Progenitor cell of endocrine pancreas (in vitro differentiated cells): ENCODE results near the gene GDI1. TPM values are rescaled to one million over a fixed set of nuclear protein-coding genes. Genes with fewer than 3 reads are reported as not detected.
A peak's percentile ranks its signal among the peaks of the same experiment; 100 is the strongest.

ENCODE experiments used
- DNase-seq: peaks from one replicate; pipeline ENCODE4 v3.0.0; 2021; ENCODE audit warnings: low spot score; ENCODE audit not compliant: unreplicated experiment
- H3K27ac Mint-ChIP-seq: 2 replicates; pipeline ENCODE4 v1.8.0; 2021; ENCODE audit warnings: mild to moderate bottlenecking, moderate library complexity, mixed read lengths
- H3K27me3 Mint-ChIP-seq: 2 replicates; pipeline ENCODE4 v1.8.0; 2021; ENCODE audit warnings: mixed read lengths
- H3K36me3 Mint-ChIP-seq: 2 replicates; pipeline ENCODE4 v1.8.0; 2022; ENCODE audit warnings: mixed read lengths; ENCODE audit not compliant: insufficient read depth
- H3K4me1 Mint-ChIP-seq: 2 replicates; pipeline ENCODE4 v1.8.0; 2021; ENCODE audit warnings: low read depth, mixed read lengths
- H3K4me3 Mint-ChIP-seq: 2 replicates; pipeline ENCODE4 v1.8.0; 2021; ENCODE audit warnings: low read depth, mild to moderate bottlenecking, moderate library complexity, mixed read lengths
- H3K9me3 Mint-ChIP-seq: 2 replicates; pipeline ENCODE4 v1.8.0; 2021; ENCODE audit warnings: low read depth, mixed read lengths
- CTCF ChIP-seq: fragments of 200-600 bp; sonication (generic); IDR thresholded peaks from one replicate; pipeline ENCODE4 v1.5.0; 2021; ENCODE audit warnings: antibody characterized with exemption, mild to moderate bottlenecking; ENCODE audit not compliant: unreplicated experiment
- total RNA-seq: library from RNA; stranded (reverse); gene quantifications from 2 replicates; pipeline ENCODE4 v1.2.1, GENCODE V29; 2021

The GDI1 gene
- total RNA-seq, 1 donor from 2014 or later: 151 TPM

GRCh38 chrX:154401918-154402621, 34.9 kb upstream of the GDI1 start:
- Mint-ChIP-seq H3K27me3 (no peaks in the 10 kb centered on the region), H3K9me3 (peaks cover 11% of the 10 kb centered on the region), H3K4me3 (no peak overlapping the region), H3K36me3 (peaks cover 15% of the 10 kb centered on the region), H3K4me1 (peaks cover 9% of the 10 kb centered on the region), H3K27ac (peak overlapping the region; percentile 17)
- no peak for TF ChIP-seq CTCF
- DNase-seq: no peak

DNA sequence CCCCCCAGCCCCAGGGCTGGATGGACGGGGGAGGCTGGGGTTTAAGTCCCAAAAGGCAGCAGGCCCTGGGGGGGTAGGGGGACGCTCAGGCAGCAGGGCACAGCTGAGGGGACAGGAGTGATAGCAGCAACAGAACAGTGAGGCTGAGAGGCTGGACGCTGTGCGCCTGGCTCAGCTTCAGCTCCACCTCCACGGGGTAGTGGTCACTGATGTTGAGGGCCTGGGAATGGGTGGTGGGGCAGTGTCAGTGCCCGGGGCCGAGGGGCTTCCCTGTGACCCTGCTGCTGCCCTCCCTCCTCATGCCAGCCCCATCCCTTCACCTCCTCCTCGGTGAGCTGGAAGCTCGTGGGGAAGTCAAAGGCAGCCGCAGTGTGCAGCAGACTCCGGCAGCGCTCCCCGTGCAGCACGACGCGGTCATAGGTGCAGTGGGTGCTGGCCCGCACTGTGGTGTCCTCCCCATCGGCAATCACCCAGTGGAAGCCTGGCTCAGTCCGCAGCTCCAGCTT, 34.3 kb upstream of the GDI1 start:
- Mint-ChIP-seq H3K27me3 (no peaks in the 10 kb centered on the region), H3K9me3 (peaks cover 11% of the 10 kb centered on the region), H3K4me1 (peaks cover 9% of the 10 kb centered on the region), H3K27ac (peak overlapping the region; percentile 17), H3K4me3 (no peak overlapping the region), H3K36me3 (peaks cover 15% of the 10 kb centered on the region)
- DNase-seq: no peak
- TF ChIP-seq CTCF: no peak

DNA sequence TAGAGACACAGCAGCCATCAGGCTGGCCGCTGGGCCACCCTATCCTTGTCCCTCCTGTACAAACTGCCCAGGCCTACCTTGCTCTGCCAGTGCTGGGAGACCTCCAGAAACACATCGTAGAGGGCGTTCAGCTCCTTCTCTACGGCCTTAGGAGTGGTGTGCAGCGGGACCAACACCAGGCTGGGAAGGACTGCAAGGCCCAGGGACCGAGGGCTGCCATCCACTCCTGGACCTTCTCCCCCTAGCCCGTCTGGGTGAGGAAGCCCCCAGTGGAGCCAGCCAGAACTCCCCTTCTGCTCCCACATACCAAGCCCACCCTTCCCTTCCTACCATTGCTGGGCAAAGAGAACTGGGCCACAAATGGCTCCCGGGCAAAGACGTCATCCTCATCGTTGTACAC, 33.8 kb upstream of the GDI1 start:
- Mint-ChIP-seq H3K27ac (peak overlapping the region; percentile 45), H3K4me3 (no peak overlapping the region), H3K9me3 (peaks cover 11% of the 10 kb centered on the region), H3K36me3 (peaks cover 15% of the 10 kb centered on the region), H3K4me1 (peaks cover 9% of the 10 kb centered on the region), H3K27me3 (no peaks in the 10 kb centered on the region)
- no peak for DNase-seq
- no peak for TF ChIP-seq CTCF

GRCh38 chrX:154403858-154404257, 33.1 kb upstream of the GDI1 start:
- Mint-ChIP-seq H3K27ac (no peak overlapping the region), H3K36me3 (peaks cover 14% of the 10 kb centered on the region), H3K4me3 (no peak overlapping the region), H3K27me3 (no peaks in the 10 kb centered on the region), H3K4me1 (peaks cover 10% of the 10 kb centered on the region), H3K9me3 (peaks cover 11% of the 10 kb centered on the region)
- DNase-seq: no peak
- TF ChIP-seq CTCF: no peak

- peaks cover 10% of the 10 kb centered on the region for H3K4me1 Mint-ChIP-seq
- TF ChIP-seq CTCF: no peak
- H3K27ac Mint-ChIP-seq: no peak overlapping the region
- H3K27me3 Mint-ChIP-seq: no peaks in the 10 kb centered on the region
- peaks cover 5% of the 10 kb centered on the region for H3K36me3 Mint-ChIP-seq
- H3K4me3 Mint-ChIP-seq: no peak overlapping the region
- H3K9me3 Mint-ChIP-seq: peaks cover 6% of the 10 kb centered on the region
- no peak for DNase-seq
Measured at GRCh38 chrX:154404625-154405192, 32.2 kb upstream of the GDI1 start.
